IMR-90 (cell line): ENCODE results near the gene INO80D. TPM values are rescaled to one million over a fixed set of nuclear protein-coding genes. Genes with fewer than 3 reads are reported as not detected.

Source experiments
- ATAC-seq: fragments of 200-7000 bp; cut with Tn5 transposase; 2 replicates; pipeline ENCODE4 v1.9.1; 2020; ENCODE audit warnings: low read depth, mild to moderate bottlenecking, moderate library complexity
- BruUV-seq: library from RNA; stranded (reverse); fragments of 400-500 nt; replicated peaks from 2 replicates; lab custom pipeline; 2021; lab: Mats Ljungman, UMichigan
- CTCF ChIA-PET: fragments of 300-600 bp; formaldehyde crosslinking; extraction: SDS; loops from one replicate; lab custom pipeline; 2021; ENCODE audit warnings: antibody characterized with exemption; lab: Yijun Ruan, JAX
- POLR2A ChIA-PET: fragments of 300-600 bp; sonication (Branson Sonifier 250); formaldehyde crosslinking; loops from one replicate; lab custom pipeline; 2022; ENCODE audit warnings: antibody characterized with exemption; ENCODE audit not compliant: unreplicated experiment; lab: Charles Lee
- DNase-seq: peaks from one replicate; pipeline ENCODE4 v3.0.0; 2013
- H2AFZ ChIP-seq: replicated peaks from 2 replicates; pipeline ENCODE3; 2013; ENCODE audit warnings: low read length, mild to moderate bottlenecking; ENCODE audit not compliant: poor library complexity
- H2AK5ac ChIP-seq: 2 replicates; pipeline ENCODE4 v1.6.1; 2013; ENCODE audit warnings: low read depth, low read length, inconsistent platforms
- H2AK9ac ChIP-seq: replicated peaks from 2 replicates; pipeline ENCODE3; 2013; ENCODE audit warnings: mild to moderate bottlenecking, low read depth, low read length, moderate library complexity; ENCODE audit not compliant: poor library complexity
- H2BK120ac ChIP-seq: 2 replicates; pipeline ENCODE4 v1.6.1; 2013; ENCODE audit warnings: low read depth, low read length, inconsistent platforms
- H2BK15ac ChIP-seq: 3 replicates; pipeline ENCODE4 v1.6.1; 2013; ENCODE audit warnings: low read depth, low read length, inconsistent platforms
- H2BK20ac ChIP-seq: 2 replicates; pipeline ENCODE4 v1.6.1; 2013; ENCODE audit warnings: low read depth, mild to moderate bottlenecking, inconsistent platforms, low read length, moderate library complexity
- H2BK5ac ChIP-seq: 2 replicates; pipeline ENCODE4 v1.6.1; 2013; ENCODE audit warnings: mild to moderate bottlenecking, low read depth, low read length, inconsistent platforms; ENCODE audit not compliant: poor library complexity, severe bottlenecking
- H3K14ac ChIP-seq: replicated peaks from 2 replicates; pipeline ENCODE4 v1.6.1; 2013; ENCODE audit warnings: low read depth, low read length, inconsistent platforms
- H3K18ac ChIP-seq: 2 replicates; pipeline ENCODE4 v1.6.1; 2013; ENCODE audit warnings: low read depth, low read length, control low read depth
- H3K23ac ChIP-seq: 2 replicates; pipeline ENCODE4 v1.6.1; 2013; ENCODE audit warnings: low read depth, low read length, inconsistent platforms
- H3K27ac ChIP-seq: 2 replicates; pipeline ENCODE4 v1.5.1; 2013; ENCODE audit warnings: mild to moderate bottlenecking, control low read depth, low read length; ENCODE audit not compliant: insufficient read depth
- H3K27me3 ChIP-seq: 2 replicates; pipeline ENCODE4 v1.6.1; 2013; ENCODE audit warnings: low read length; ENCODE audit not compliant: control insufficient read depth, insufficient read depth
- H3K36me3 ChIP-seq: 2 replicates; pipeline ENCODE4 v1.6.1; 2013; ENCODE audit warnings: low read length, mixed read lengths; ENCODE audit not compliant: control insufficient read depth, insufficient read depth
- H3K4ac ChIP-seq: 2 replicates; pipeline ENCODE4 v1.6.1; 2013; ENCODE audit warnings: low read depth, low read length, inconsistent platforms
- H3K4me1 ChIP-seq: 2 replicates; pipeline ENCODE4 v1.6.1; 2013; ENCODE audit warnings: low read length, mixed read lengths; ENCODE audit not compliant: control insufficient read depth, insufficient read depth
- H3K4me2 ChIP-seq: 2 replicates; pipeline ENCODE4 v1.6.1; 2013; ENCODE audit warnings: low read depth, mild to moderate bottlenecking, control low read depth, low read length, moderate library complexity
- H3K4me3 ChIP-seq: 2 replicates; pipeline ENCODE4 v1.5.1; 2013; ENCODE audit warnings: low read depth, mild to moderate bottlenecking, control low read depth, low read length, moderate library complexity; ENCODE audit not compliant: insufficient read depth
- H3K56ac ChIP-seq: 2 replicates; pipeline ENCODE4 v1.6.1; 2013; ENCODE audit warnings: low read length, inconsistent platforms; ENCODE audit not compliant: insufficient read depth; ENCODE audit errors: extremely low read depth
- H3K79me1 ChIP-seq, 2 experiments: 2 replicates each; pipeline ENCODE4 v1.6.1; 2013; ENCODE audit warnings: low read length in 2 of 2, inconsistent platforms in 1 of 2, low read depth in 1 of 2
- H3K9ac ChIP-seq: 2 replicates; pipeline ENCODE4 v1.6.1; 2013; ENCODE audit warnings: low read depth, low read length, control low read depth
- H3K9me1 ChIP-seq: 2 replicates; pipeline ENCODE4 v1.6.1; 2013; ENCODE audit warnings: low read length, inconsistent platforms; ENCODE audit not compliant: insufficient read depth
- H3K9me3 ChIP-seq: 2 replicates; pipeline ENCODE4 v1.6.1; 2013; ENCODE audit warnings: low read length; ENCODE audit not compliant: control insufficient read depth, insufficient read depth
- H4K20me1 ChIP-seq: 2 replicates; pipeline ENCODE4 v1.6.1; 2013; ENCODE audit warnings: low read length, inconsistent platforms; ENCODE audit not compliant: insufficient read depth
- H4K5ac ChIP-seq: 2 replicates; pipeline ENCODE4 v1.6.1; 2013; ENCODE audit warnings: mild to moderate bottlenecking, low read depth, low read length, control low read depth
- H4K8ac ChIP-seq, 2 experiments: 2 replicates each; pipeline ENCODE4 v1.6.1; 2013; ENCODE audit warnings: low read depth in 2 of 2, low read length in 2 of 2, control low read depth in 1 of 2, inconsistent platforms in 1 of 2
- H4K91ac ChIP-seq: 2 replicates; pipeline ENCODE4 v1.6.1; 2013; ENCODE audit warnings: low read depth, low read length, inconsistent platforms; ENCODE audit not compliant: insufficient read depth
- BHLHE40 ChIP-seq: fragments of 150-350 bp; IDR thresholded peaks from 2 replicates; pipeline ENCODE4 v1.6.1; 2016; ENCODE audit warnings: mild to moderate bottlenecking, low read depth, low read length
- CEBPB ChIP-seq: IDR thresholded peaks from 2 replicates; pipeline ENCODE4 v1.6.1; 2012; ENCODE audit warnings: low read depth, low read length, improper control_type of control experiment
- CHD1 ChIP-seq: IDR thresholded peaks from 2 replicates; pipeline ENCODE4 v1.6.1; 2012; ENCODE audit warnings: low read depth, low read length, improper control_type of control experiment
- FOS ChIP-seq: fragments of 150-350 bp; IDR thresholded peaks from 2 replicates; pipeline ENCODE4 v1.6.1; 2016; ENCODE audit warnings: low read depth, low read length
- MAFK ChIP-seq: IDR thresholded peaks from 2 replicates; pipeline ENCODE4 v1.6.1; 2012; ENCODE audit warnings: low read depth, low read length, improper control_type of control experiment
- MAZ ChIP-seq: IDR thresholded peaks from 2 replicates; pipeline ENCODE4 v1.6.1; 2012; ENCODE audit warnings: low read depth, mild to moderate bottlenecking, low read length, improper control_type of control experiment, moderate library complexity, borderline replicate concordance
- MXI1 ChIP-seq: IDR thresholded peaks from 2 replicates; pipeline ENCODE4 v1.6.1; 2012; ENCODE audit warnings: low read depth, mild to moderate bottlenecking, low read length, moderate library complexity, borderline replicate concordance
- NFE2L2 ChIP-seq: fragments of 150-350 bp; IDR thresholded peaks from 2 replicates; pipeline ENCODE4 v1.6.1; 2016; ENCODE audit warnings: low read depth, mild to moderate bottlenecking, low read length
- RAD21 ChIP-seq: IDR thresholded peaks from 2 replicates; pipeline ENCODE4 v1.6.1; 2012; ENCODE audit warnings: low read length, improper control_type of control experiment
- RCOR1 ChIP-seq: IDR thresholded peaks from 2 replicates; pipeline ENCODE4 v1.6.1; 2012; ENCODE audit warnings: mild to moderate bottlenecking, low read length, improper control_type of control experiment; ENCODE audit not compliant: insufficient replicate concordance
- RFX5 ChIP-seq: IDR thresholded peaks from 2 replicates; pipeline ENCODE4 v1.8.0; 2012; ENCODE audit warnings: low read depth, mild to moderate bottlenecking, low read length, moderate library complexity
- SMC3 ChIP-seq: fragments of 150-350 bp; IDR thresholded peaks from 2 replicates; pipeline ENCODE4 v1.6.1; 2016; ENCODE audit warnings: low read depth, mild to moderate bottlenecking, antibody characterized with exemption, low read length, moderate library complexity
- WGBS, 2 experiments: methylation state at CpG; one replicate each; pipeline versions ENCODE4 v1.1.5 to v1.1.7; 2013; ENCODE audit warnings: missing lambda C conversion rate in 2 of 2; ENCODE audit not compliant: insufficient read length in 1 of 2; ENCODE audit errors: extremely low coverage in 2 of 2; 5-methylcytosine and 5-hydroxymethylcytosine counted together
- dilution Hi-C: fragments of 300-500 bp; cut with HindIII; formaldehyde crosslinking; loops from one replicate; pipeline ENCODE4 v1.14.3; 2018; ENCODE audit warnings: low sequenced_read_pairs; ENCODE audit not compliant: unreplicated experiment
- in situ Hi-C: fragments of 300-500 bp; cut with MboI; formaldehyde crosslinking; loops from 3 replicates; pipeline ENCODE4 v1.14.3; 2019; ENCODE audit warnings: low sequenced_read_pairs, inconsistent platforms, mixed read lengths
- intact Hi-C: fragments of 100-400 bp; cut with micrococcal nuclease; formaldehyde crosslinking; loops from 2 replicates; pipeline ENCODE4 v1.10.0; 2022
- polyA plus RNA-seq, 3 experiments: library from polyadenylated mRNA; depleted of rRNA; stranded (reverse); fragments of >200 nt; gene quantifications; 2 replicates each; pipeline ENCODE4 v1.2.3, GENCODE V29; 2012; ENCODE audit warnings: low replicate concordance in 1 of 3
- total RNA-seq: library from RNA; depleted of rRNA; stranded (reverse); fragments of >200 nt; gene quantifications from 2 replicates; pipeline ENCODE4 v1.2.3, GENCODE V29; 2012
- TF ChIP-seq, protein P1 (sequence below): fragments of 150-350 bp; IDR thresholded peaks from 2 replicates; pipeline ENCODE4 v1.6.1; 2017; ENCODE audit warnings: mild to moderate bottlenecking, antibody characterized with exemption, low read length, low read depth
- TF ChIP-seq, protein P2 (sequence below): conservative IDR thresholded peaks from 2 replicates; pipeline ENCODE4 v1.5.1; 2012; ENCODE audit warnings: mild to moderate bottlenecking, low read depth, low read length, improper control_type of control experiment

Gene INO80D
- total and polyA plus RNA-seq, 2 of the 4 experiments (the other 2 are of a cell fraction): 0.79 to 4.5 TPM

DNA sequence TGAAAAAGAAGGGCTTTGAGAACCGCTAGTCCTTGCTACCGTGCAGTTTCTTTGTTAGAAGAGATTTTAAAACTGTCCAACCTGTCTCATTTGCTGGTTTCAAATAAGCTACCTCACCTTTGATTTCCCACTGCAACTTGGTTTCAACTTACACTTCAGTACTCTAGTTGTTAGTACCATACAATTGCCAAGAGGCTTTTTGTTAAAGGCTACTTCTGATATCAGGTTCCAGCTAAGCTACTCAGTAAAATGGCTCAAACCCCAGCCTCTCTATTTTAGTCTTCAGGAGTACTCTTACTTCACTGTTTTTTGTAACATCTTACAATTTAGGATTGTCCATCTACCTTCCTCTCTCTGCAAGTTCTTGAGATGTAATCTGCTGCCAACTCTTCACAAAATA is 91.6 kb downstream of the INO80D start:
- Histone ChIP-seq H3K18ac (no peak overlapping the region), H2BK15ac (no peak overlapping the region), H2AK9ac (no peak overlapping the region), H4K8ac (no peak overlapping the region), H4K5ac (no peak overlapping the region), H3K27me3 (no peaks in the 10 kb centered on the region), H3K14ac (no peak overlapping the region), H2BK20ac (no peak overlapping the region), H3K9ac (no peak overlapping the region), H3K56ac (no peak overlapping the region), H2AFZ (no peak overlapping the region), H4K91ac (no peak overlapping the region), H3K4me1 (no peaks in the 10 kb centered on the region), H2AK5ac (no peak overlapping the region), H3K4ac (no peak overlapping the region), H3K27ac (no peak overlapping the region), H3K79me1 (no peaks in the 10 kb centered on the region), H3K9me1 (peaks cover 3% of the 10 kb centered on the region; the same call in 1 of the 2 replicates), H2BK120ac (no peak overlapping the region), H3K4me2 (no peak overlapping the region), H3K36me3 (0 out of 2 replicates have a peak, but pooled peaks cover 1% of the 10 kb centered on the region), H3K23ac (no peak overlapping the region), H3K4me3 (no peak overlapping the region), H3K9me3 (no peaks in the 10 kb centered on the region), H2BK5ac (no peak overlapping the region), H4K20me1 (no peaks in the 10 kb centered on the region)
- CTCF ChIA-PET: no interaction called here
- DNase-seq (no peak), ATAC-seq (no peak)
- no TSS peak for BruUV-seq
- in situ Hi-C loops: no loop called here
- intact Hi-C loops: loop anchor here (10.0 kb wide), 1 partner anchor 940 kb away; the partner anchor contains the start of gene CPO
- POLR2A ChIA-PET: no interaction called here
- dilution Hi-C loops: no loop called here
- WGBS, 2 experiments: no CpG with 5 or more reads among the region's 2 CpGs
- TF ChIP-seq SMC3: no peak
- no peak for TF ChIP-seq MAZ
- TF ChIP-seq CEBPB: no peak
- no peak for TF ChIP-seq FOS
- TF ChIP-seq, protein P1, sequence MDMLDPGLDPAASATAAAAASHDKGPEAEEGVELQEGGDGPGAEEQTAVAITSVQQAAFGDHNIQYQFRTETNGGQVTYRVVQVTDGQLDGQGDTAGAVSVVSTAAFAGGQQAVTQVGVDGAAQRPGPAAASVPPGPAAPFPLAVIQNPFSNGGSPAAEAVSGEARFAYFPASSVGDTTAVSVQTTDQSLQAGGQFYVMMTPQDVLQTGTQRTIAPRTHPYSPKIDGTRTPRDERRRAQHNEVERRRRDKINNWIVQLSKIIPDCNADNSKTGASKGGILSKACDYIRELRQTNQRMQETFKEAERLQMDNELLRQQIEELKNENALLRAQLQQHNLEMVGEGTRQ: no peak
- TF ChIP-seq BHLHE40: no peak
- TF ChIP-seq RCOR1: no peak
- TF ChIP-seq CHD1: no peak
- no peak for TF ChIP-seq RAD21
- no peak for TF ChIP-seq NFE2L2
- no peak for TF ChIP-seq MXI1
- no peak for TF ChIP-seq RFX5
- TF ChIP-seq MAFK: no peak
- TF ChIP-seq, protein P2, sequence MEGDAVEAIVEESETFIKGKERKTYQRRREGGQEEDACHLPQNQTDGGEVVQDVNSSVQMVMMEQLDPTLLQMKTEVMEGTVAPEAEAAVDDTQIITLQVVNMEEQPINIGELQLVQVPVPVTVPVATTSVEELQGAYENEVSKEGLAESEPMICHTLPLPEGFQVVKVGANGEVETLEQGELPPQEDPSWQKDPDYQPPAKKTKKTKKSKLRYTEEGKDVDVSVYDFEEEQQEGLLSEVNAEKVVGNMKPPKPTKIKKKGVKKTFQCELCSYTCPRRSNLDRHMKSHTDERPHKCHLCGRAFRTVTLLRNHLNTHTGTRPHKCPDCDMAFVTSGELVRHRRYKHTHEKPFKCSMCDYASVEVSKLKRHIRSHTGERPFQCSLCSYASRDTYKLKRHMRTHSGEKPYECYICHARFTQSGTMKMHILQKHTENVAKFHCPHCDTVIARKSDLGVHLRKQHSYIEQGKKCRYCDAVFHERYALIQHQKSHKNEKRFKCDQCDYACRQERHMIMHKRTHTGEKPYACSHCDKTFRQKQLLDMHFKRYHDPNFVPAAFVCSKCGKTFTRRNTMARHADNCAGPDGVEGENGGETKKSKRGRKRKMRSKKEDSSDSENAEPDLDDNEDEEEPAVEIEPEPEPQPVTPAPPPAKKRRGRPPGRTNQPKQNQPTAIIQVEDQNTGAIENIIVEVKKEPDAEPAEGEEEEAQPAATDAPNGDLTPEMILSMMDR: no peak
